Stimulated activated CD8-positive, alpha-beta memory T cell treated with anti-CD3 and anti-CD28 coated beads, Interleukin-4, amount 100 ng/mL, for 1 hour (primary cell): ENCODE data around the gene EDARADD.
"Not testable (repeated sequence)": the region's sequence is repeated elsewhere in the genome, so short reads cannot be mapped to it uniquely, and the experiment has no call there.

ENCODE experiments used
- DNase-seq, 2 donors: peaks; one replicate each; pipeline ENCODE4 v3.0.0-alpha.2; 2020; ENCODE audit warnings: low read depth in 2 of 2, low spot score in 1 of 2

Gene EDARADD

DNA sequence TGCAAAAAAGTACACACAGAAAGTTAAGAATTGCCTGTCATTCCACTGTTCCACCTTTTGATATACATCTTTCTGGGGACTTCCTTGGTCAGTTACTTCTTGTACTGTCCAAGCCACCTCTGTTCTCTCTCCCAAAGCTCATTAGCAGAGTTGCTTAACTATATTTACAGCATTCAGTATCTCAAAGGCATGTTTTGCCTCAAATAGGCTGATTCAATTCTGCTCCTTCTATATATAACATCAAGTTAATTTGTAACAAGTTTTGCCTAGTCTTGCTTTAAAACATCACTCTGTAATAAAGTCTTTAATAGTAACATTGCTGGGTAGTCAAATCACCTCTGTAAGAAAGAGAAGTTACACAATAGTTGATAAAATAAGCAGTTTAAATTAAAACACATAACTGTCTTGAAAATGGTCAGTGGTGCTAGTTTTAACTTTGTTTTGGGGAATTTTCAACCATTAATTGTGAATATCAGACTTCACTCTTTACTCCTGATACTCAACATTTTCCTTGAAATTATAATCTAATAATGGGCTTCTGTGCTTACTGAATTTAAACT is 35.7 kb downstream of the EDARADD start:
- DNase-seq, result no peak

DNA sequence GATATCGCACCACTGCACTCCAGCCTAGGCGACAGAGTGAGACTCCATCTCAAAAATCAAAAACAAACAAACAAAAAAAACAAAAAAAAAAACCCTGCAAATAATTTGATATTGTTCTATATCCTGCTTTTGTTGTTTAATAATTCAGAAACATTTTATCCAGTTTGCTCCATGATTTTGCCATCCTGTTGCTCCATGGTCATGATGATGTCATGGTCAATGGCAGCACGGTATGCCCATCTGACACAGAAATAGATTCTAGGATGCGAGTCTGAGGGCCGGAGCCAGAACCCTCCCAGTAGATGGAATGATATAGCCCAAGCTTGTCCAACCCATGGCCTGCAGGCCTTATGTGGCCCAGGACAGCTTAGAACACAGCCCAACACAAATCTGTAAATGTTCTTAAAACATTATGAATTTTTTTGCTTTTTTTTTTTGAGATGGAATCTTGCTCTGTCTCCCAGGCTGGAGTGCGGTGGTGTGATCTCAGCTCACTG is 39.8 kb downstream of the EDARADD start:
- no peak for DNase-seq

- DNase-seq, result no peak
Measured at GRCh38 chr1:236438614-236439013, 44.5 kb downstream of the EDARADD start.

DNA sequence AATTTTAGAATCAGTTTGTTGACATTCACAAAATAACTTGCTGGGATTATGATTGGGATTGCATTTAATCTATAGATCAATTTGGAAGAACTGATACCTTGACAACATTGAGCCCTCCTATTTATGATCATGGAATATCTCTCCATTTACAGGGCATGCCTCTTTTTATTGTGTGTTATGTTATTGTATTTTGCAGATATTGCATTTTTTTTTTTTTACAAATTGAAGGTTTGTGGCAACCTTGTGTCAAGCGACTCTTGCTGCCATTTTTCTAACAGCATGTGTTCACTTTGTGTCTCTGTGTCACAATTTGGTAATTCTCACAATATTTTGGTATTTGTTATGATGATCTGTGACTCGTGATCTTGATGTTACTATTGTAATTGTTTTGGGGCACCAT is 46.3 kb downstream of the EDARADD start:
- no peak for DNase-seq

DNA sequence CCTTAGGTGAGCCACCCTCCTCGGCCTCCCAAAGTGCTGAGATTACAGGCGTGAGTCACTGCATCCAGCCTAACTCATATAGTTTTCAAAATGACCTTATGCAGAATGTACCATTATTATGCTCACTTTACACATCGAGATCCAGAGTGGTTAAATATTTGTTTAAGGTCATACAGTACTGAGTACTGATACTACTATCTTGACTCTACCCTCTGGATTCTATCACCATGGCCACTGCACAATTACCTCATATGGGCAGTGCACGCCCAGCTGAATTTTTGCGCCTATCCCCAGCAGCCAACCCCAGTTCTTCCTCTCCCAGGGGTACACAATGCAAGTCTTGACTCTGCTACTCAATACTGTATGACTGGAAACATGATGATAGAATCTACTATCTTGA is 56.7 kb downstream of the EDARADD start:
- no peak for DNase-seq

DNA sequence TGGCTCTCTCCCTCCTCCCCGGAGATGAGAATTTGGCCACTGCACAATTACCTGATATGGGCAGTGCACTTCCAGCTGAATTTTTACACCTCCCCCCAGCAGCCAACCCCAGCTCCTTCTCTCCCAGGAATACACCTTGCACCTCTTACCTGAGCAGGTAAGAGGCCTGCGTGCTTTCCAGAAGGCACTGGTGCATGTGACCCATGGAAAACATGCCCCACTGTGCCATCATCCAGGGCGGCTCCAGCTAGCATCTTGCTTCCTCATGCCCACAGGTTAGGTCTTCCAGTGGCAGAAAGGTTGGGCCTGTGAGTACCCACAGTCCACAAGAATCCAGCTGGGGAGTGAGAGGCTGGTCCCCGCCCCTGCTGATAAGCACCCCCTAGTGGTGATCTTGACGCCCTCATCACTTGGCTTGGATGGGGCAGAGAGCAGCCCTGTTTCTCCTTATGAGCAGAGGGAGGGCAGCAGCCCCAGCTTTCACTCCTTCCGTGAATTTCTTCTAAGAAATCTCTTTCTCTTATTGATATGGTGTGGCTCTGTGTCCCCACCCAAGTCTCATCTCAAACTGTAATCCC is 57.8 kb downstream of the EDARADD start:
- peak in 1 of 2 donors; percentile 29 for DNase-seq

GRCh38 chr1:236455243-236455642 is 61.2 kb downstream of the EDARADD start:
- no peak for DNase-seq

- DNase-seq, result no peak
Measured at GRCh38 chr1:236457775-236458174, 63.7 kb downstream of the EDARADD start.

DNA sequence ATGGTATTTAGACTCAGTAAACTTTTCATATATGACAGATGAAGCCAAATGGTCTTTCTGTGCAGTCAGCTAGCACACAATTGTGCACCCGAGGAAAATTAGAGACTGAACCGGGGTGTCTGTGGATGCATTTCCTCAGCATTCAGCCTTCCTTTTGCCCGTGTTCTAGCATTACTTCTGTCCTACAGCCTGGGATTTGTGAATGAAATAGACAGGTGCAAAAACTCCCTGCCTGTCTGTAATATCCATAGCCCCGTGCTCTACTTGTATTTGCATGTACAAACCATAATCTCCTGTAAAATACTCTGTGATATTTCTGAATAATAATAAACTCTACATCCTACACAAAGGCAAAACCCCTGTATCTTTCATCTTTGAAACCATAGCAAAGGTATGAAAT is 64.9 kb downstream of the EDARADD start:
- DNase-seq, result no peak

GRCh38 chr1:236460103-236460502 is 66.0 kb downstream of the EDARADD start:
- DNase-seq, result no peak

DNA sequence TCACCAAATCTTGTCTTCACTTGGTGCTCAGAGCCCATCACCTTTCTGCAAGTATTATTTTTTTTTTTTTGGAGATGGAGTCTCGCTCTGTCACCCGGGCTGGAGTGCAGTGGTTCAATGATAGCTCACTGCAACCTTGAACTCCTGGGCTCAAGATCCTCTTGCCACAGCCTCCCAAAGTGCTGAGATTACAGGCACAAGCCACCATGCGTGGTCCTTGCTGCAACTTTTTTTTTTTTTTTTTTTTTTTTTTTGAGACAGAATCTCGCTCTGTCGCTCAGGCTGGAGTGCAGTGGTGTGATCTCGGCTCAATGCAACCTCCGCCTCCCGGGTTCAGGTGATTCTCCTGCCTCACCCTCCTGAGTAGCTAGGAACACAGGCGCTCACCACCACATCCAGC is 70.1 kb downstream of the EDARADD start:
- not testable (repeated sequence) for DNase-seq

- DNase-seq, result no peak
Measured at GRCh38 chr1:236465231-236465958, 71.3 kb downstream of the EDARADD start.

- DNase-seq, result no peak
Measured at GRCh38 chr1:236465959-236466303, 71.8 kb downstream of the EDARADD start.

- no peak for DNase-seq
Measured at GRCh38 chr1:236467327-236467641, 73.2 kb downstream of the EDARADD start.

DNA sequence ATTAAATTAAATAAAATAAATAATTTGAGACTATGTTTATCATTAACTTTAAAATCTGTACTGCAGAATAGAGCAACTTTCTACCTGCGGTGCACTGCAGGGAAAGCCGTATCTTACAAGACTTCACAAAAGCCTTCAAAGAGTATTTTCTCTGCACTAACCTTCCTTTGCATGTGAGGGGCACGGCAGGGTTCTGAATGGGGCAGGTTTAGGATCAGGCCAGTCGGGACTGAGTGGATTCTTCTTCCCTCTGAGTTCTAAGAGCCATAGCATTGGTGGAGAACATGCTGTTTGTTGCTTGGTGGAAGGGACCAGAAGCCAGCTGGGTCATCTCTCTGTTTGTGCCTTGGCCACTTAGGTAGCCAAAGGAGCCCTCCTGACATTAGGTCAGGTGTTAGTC is 74.5 kb downstream of the EDARADD start:
- DNase-seq, result no peak

DNA sequence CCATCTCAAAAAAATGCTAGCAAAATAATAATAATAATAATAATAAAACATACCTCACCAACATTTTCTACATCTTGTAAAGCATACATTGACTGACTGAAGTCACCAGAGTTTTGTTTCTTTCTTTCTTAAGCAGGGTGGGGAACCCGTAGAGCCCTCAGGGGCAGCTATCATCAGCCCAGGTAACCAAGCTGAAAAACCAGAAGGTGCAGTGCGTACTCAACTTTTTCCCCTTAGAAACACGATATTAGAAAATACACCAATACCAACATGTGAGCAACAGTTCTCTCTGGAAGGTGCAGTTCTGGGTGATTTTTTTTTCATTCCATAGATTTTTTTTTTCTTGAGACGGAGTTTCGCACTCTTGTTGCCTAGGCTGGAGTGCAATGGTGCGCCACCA is 75.4 kb downstream of the EDARADD start:
- DNase-seq, result no peak

- no peak for DNase-seq
Measured at GRCh38 chr1:236471096-236471495, 77.0 kb downstream of the EDARADD start.

GRCh38 chr1:236471653-236472052 is 77.6 kb downstream of the EDARADD start:
- DNase-seq, result no peak

DNA sequence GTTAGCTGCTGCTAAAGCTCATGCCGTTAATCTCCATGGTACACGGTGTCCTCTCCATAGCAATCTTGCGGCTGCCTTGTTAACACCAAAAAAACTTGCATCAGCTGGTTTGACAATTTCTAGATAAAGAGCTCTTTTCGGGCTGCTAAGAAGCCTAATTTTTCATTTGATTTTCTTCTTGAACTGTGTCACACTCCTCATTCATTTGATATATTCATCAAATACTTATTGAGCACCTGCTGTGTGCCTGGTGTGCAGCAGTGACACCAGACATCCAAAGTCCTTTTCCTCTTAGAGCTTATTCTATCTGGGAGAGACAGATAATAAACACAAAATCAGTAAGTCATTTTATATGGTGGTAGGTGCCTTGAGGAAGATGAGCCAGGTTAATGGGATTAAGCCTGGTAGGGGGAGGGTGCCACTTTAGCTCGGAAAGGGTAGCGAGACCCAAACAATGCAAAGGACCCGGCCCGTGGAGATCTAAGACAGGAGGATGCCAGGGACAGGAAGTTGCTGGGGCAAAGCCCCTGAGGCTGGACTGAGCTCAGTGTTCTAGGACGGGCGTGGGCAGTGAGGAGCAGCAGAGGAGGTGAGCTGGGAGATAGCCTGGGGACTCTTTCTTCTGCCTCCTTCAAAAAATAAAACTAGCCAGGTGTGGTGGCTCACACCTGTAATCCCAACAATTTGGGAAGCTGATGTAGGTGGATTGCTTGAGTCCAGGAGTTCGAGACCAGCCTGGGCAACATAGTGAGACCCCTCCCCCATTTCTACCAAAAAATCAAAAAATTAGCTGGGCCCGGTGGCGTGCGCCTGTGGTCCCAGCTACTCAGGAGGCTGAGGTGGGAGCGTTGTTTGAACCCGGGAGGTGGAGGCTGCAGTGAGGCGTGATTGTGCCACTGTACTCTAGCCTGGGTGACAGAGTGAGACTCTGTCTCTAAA is 79.0 kb downstream of the EDARADD start:
- no peak for DNase-seq

GRCh38 chr1:236476019-236476418 is 81.9 kb downstream of the EDARADD start:
- no peak for DNase-seq

- DNase-seq, result no peak
Measured at GRCh38 chr1:236480758-236481436, 86.8 kb downstream of the EDARADD start.
